GM12878 (cell line): ENCODE data around the gene FOXF1. TPM values are rescaled to one million over a fixed set of nuclear protein-coding genes. Genes with fewer than 3 reads are reported as not detected.

Experiments used
- ATAC-seq: fragments of 200-7000 bp; cut with Tn5 transposase; 3 replicates; pipeline ENCODE4 v1.9.1; 2020; ENCODE audit warnings: mild to moderate bottlenecking, moderate library complexity
- BruUV-seq: library from RNA; stranded (reverse); fragments of 400-500 nt; replicated peaks from 2 replicates; lab custom pipeline; 2021; lab: Mats Ljungman, UMichigan
- CTCF ChIA-PET: fragments of 300-600 bp; sonication (Branson Sonifier 250); formaldehyde crosslinking; extraction: SDS; loops from one replicate; lab custom pipeline; 2021; ENCODE audit warnings: inconsistent platforms; lab: Yijun Ruan, JAX
- POLR2A ChIA-PET: fragments of 350-600 bp; formaldehyde crosslinking; extraction: SDS; loops from one replicate; lab custom pipeline; 2021; ENCODE audit warnings: inconsistent platforms; lab: Charles Lee
- RAD21 ChIA-PET: fragments of 300-600 bp; sonication (Branson Sonifier 250); formaldehyde crosslinking; loops from one replicate; lab custom pipeline; 2023; ENCODE audit warnings: antibody characterized with exemption; ENCODE audit not compliant: unreplicated experiment; lab: Charles Lee
- SMC1A ChIA-PET: fragments of 300-600 bp; sonication (Branson Sonifier 250); formaldehyde crosslinking; loops from one replicate; lab custom pipeline; 2023; ENCODE audit not compliant: unreplicated experiment, uncharacterized antibody; lab: Charles Lee
- DNase-seq: peaks from one replicate; pipeline ENCODE4 v3.0.0-alpha.2; 2011; ENCODE audit warnings: low read depth, low spot score
- FAIRE-seq: peaks from 3 replicates; lab custom pipeline; 2011; peaks lifted over from hg19 to GRCh38; lab: Jason Lieb, UNC
- H2AFZ ChIP-seq: 2 replicates; pipeline ENCODE4 v1.6.0; 2011; ENCODE audit warnings: low read depth, low read length, control low read depth; ENCODE audit not compliant: control insufficient read depth
- H3K27ac ChIP-seq: 2 replicates; pipeline ENCODE4 v1.5.1; 2011; ENCODE audit warnings: control low read depth; ENCODE audit not compliant: control insufficient read depth, insufficient read depth
- H3K27me3 ChIP-seq, 2 experiments: replicated peaks in 1 of 2; 2 replicates each; pipeline versions ENCODE4 v1.6.0 to v1.6.1; 2011; ENCODE audit warnings: low read length in 1 of 2; ENCODE audit not compliant: control insufficient read depth in 2 of 2, insufficient read depth in 2 of 2
- H3K36me3 ChIP-seq, 2 experiments: 2 replicates each; pipeline ENCODE4 v1.5.1; 2011; ENCODE audit warnings: low read length in 1 of 2; ENCODE audit not compliant: control insufficient read depth in 2 of 2, insufficient read depth in 2 of 2
- H3K4me1 ChIP-seq: 2 replicates; pipeline ENCODE4 v1.6.1; 2011; ENCODE audit warnings: mild to moderate bottlenecking, low read length, moderate library complexity, mixed read lengths; ENCODE audit not compliant: control insufficient read depth, insufficient read depth
- H3K4me2 ChIP-seq: 2 replicates; pipeline ENCODE4 v1.6.0; 2011; ENCODE audit warnings: control low read depth; ENCODE audit not compliant: control insufficient read depth, insufficient read depth
- H3K4me3 ChIP-seq: fragments of 200-600 bp; sonication (generic); 2 replicates; pipeline ENCODE4 v1.5.1; 2016
- H3K79me2 ChIP-seq: 2 replicates; pipeline ENCODE4 v1.6.0; 2011; ENCODE audit warnings: low read length; ENCODE audit not compliant: control insufficient read depth, insufficient read depth
- H3K9ac ChIP-seq: 2 replicates; pipeline ENCODE4 v1.8.0; 2011; ENCODE audit warnings: low read length, control low read depth, mixed read lengths; ENCODE audit not compliant: control insufficient read depth, insufficient read depth
- H3K9me3 ChIP-seq: replicated peaks from 3 replicates; pipeline ENCODE4 v1.5.1; 2011; ENCODE audit warnings: mild to moderate bottlenecking, low read length; ENCODE audit not compliant: control insufficient read depth, insufficient read depth
- H4K20me1 ChIP-seq: 2 replicates; pipeline ENCODE4 v1.6.0; 2011; ENCODE audit not compliant: control insufficient read depth, insufficient read depth
- CTCF ChIP-seq, 3 experiments: IDR thresholded peaks in 2 of 3; conservative IDR thresholded peaks in 1 of 3; 2 replicates each; pipeline ENCODE4 v1.5.1; 2011; ENCODE audit warnings: low read depth in 3 of 3, low read length in 3 of 3, mild to moderate bottlenecking in 3 of 3, control low read depth in 2 of 3, moderate library complexity in 2 of 3, inconsistent platforms in 1 of 3, mixed read lengths in 1 of 3; ENCODE audit not compliant: control insufficient read depth in 2 of 3, insufficient read depth in 1 of 3; ENCODE audit errors: extremely low read depth in 1 of 3
- E4F1 ChIP-seq: fragments of 450-650 bp; IDR thresholded peaks from 2 replicates; pipeline ENCODE4 v1.6.1; 2018; ENCODE audit warnings: borderline replicate concordance, mild to moderate bottlenecking; ENCODE audit not compliant: partially characterized antibody
- EP300 ChIP-seq, 2 experiments: fragments of 150-350 bp in 1 of 2; IDR thresholded peaks; 2 replicates each; pipeline ENCODE4 v1.6.1; 2011 to 2012; ENCODE audit warnings: low read depth in 2 of 2, low read length in 2 of 2, borderline replicate concordance in 1 of 2, improper control_type of control experiment in 1 of 2, inconsistent platforms in 1 of 2; ENCODE audit not compliant: control insufficient read depth in 1 of 2
- EZH2 ChIP-seq: IDR thresholded peaks from 2 replicates; pipeline ENCODE4 v1.6.1; 2012; ENCODE audit warnings: low read depth, mild to moderate bottlenecking, control low read depth, inconsistent platforms, low read length, borderline replicate concordance; ENCODE audit not compliant: control insufficient read depth
- HDAC2 ChIP-seq: fragments of 200-600 bp; sonication (generic); IDR thresholded peaks from 2 replicates; pipeline ENCODE4 v1.6.1; 2017
- IKZF2 ChIP-seq, 2 experiments: fragments of 450-650 bp; IDR thresholded peaks; 2 replicates each; pipeline ENCODE4 v1.6.1; 2017; ENCODE audit warnings: mild to moderate bottlenecking in 2 of 2, moderate library complexity in 2 of 2
- JUND ChIP-seq: IDR thresholded peaks from 2 replicates; pipeline ENCODE4 v1.6.1; 2012; ENCODE audit warnings: low read depth, mild to moderate bottlenecking, low read length, improper control_type of control experiment, moderate library complexity
- MYB ChIP-seq: fragments of 150-350 bp; IDR thresholded peaks from 2 replicates; pipeline ENCODE4 v1.6.1; 2014; ENCODE audit warnings: mild to moderate bottlenecking, low read depth, low read length, borderline replicate concordance
- NFYB ChIP-seq: IDR thresholded peaks from 2 replicates; pipeline ENCODE4 v1.6.1; 2011; ENCODE audit warnings: low read depth, mild to moderate bottlenecking, low read length, improper control_type of control experiment, moderate library complexity; ENCODE audit not compliant: insufficient read depth
- RELA ChIP-seq: fragments of 450-650 bp; IDR thresholded peaks from 2 replicates; pipeline ENCODE4 v1.8.0; 2014; ENCODE audit warnings: borderline replicate concordance; ENCODE audit not compliant: partially characterized antibody
- SP1 ChIP-seq: IDR thresholded peaks from one replicate; pipeline ENCODE4 v1.6.1; 2011; ENCODE audit warnings: low read depth, low read length
- SREBF2 ChIP-seq: IDR thresholded peaks from 2 replicates; pipeline ENCODE4 v1.6.1; 2012; ENCODE audit warnings: mild to moderate bottlenecking, low read length
- ZBTB4 ChIP-seq: fragments of 450-650 bp; formaldehyde crosslinking; IDR thresholded peaks from 2 replicates; pipeline ENCODE4 v1.4.0; 2022; ENCODE audit warnings: mild to moderate bottlenecking, moderate library complexity
- ZNF217 ChIP-seq: fragments of 450-650 bp; IDR thresholded peaks from 2 replicates; pipeline ENCODE4 v1.6.1; 2017; ENCODE audit warnings: antibody characterized with exemption, mild to moderate bottlenecking
- WGBS: methylation state at CpG from one replicate; pipeline ENCODE4 v1.1.6; 2016; ENCODE audit warnings: low lambda C conversion rate; ENCODE audit not compliant: insufficient replicate concordance, insufficient coverage; ENCODE audit errors: missing lambda C conversion rate; 5-methylcytosine and 5-hydroxymethylcytosine counted together
- in situ Hi-C: fragments of 300-500 bp; cut with MboI; formaldehyde crosslinking; loops from 9 replicates; pipeline ENCODE4 v1.14.3; 2018; ENCODE audit warnings: mixed read lengths
- intact Hi-C: fragments of 100-400 bp; cut with micrococcal nuclease; formaldehyde crosslinking; loops from one replicate; pipeline ENCODE4 v1.14.2; 2022; ENCODE audit not compliant: unreplicated experiment
- polyA plus RNA-seq, 11 experiments: library from polyadenylated mRNA; depleted of rRNA in 4 of 11; unstranded in 6 of 11; stranded (reverse) in 5 of 11; fragments of >200 nt; fragmentation: Nextera tagmentation in 4 of 11; fragmentation: Illumina TruSeq in 1 of 11; extraction: Ambion mirVana in 4 of 11; extraction: Trizol in 1 of 11; gene quantifications; 1 replicate in 1 of 11; 2 replicates in 10 of 11; pipeline versions ENCODE4 v1.2.1 to v1.2.3, GENCODE V29; 2011 to 2016; ENCODE audit warnings: inconsistent platforms in 2 of 11, missing spikeins in 2 of 11, low read depth in 1 of 11
- total RNA-seq, 4 experiments: library from RNA; depleted of rRNA in 3 of 4; stranded (reverse); fragments of >200 nt in 3 of 4; fragmentation: Illumina TruSeq in 1 of 4; extraction: Trizol in 1 of 4; gene quantifications; 2 replicates each; pipeline versions ENCODE4 v1.2.1 to v1.2.3, GENCODE V29; 2013 to 2021

Gene FOXF1
- total and polyA plus RNA-seq, 10 of the 15 experiments (the other 5 are each of a cell fraction or from before 2014, with no cell fraction given) = 0.01 TPM; not detected in 9

DNA sequence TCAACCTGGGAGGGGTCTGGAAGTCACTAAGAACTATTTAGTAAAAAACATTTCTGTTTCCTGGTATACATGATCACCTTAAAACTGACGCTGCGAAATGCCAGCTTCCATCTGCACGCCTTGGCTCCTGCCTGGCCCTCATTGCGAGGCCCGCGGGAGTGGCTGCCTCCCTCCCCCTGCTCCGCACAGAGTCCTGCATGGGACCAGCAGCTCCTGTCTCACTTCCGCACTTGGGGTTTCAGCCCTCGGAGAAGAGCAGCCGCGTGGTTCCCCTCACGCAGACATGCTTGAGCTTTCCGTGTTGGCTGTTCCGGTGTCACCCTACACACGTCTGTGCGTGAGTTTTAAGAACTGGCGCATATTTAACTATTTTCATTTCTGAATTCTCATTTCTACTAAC is 26.3 kb downstream of the FOXF1 start:
- CTCF ChIA-PET = no interaction called here
- H4K20me1 ChIP-seq = no peaks in the 10 kb centered on the region; the same call in 1 of the 2 replicates
- H3K27me3 ChIP-seq = no peaks in the 10 kb centered on the region
- H3K4me2 ChIP-seq = no peak overlapping the region
- H3K9ac ChIP-seq = no peak overlapping the region
- H3K79me2 ChIP-seq = no peaks in the 10 kb centered on the region
- FAIRE-seq (no peak), ATAC-seq (no peak), DNase-seq (no peak)
- H3K36me3 ChIP-seq = peaks cover 3 to 15% of the 10 kb centered on the region in 2 experiments
- H3K4me3 ChIP-seq = no peak overlapping the region
- no peaks in the 10 kb centered on the region for H3K4me1 ChIP-seq
- TF ChIP-seq CTCF (IDR thresholded peaks at IDR 0.05 in 2 of 3, conservative IDR thresholded peaks at IDR 0.05 in 1 of 3; ENCODE audit: control insufficient read depth in 2 of 3, extremely low read depth in 1 of 3, insufficient read depth in 1 of 3, low read depth in 3 of 3, low read length in 3 of 3) (no peak), E4F1 (no peak), SP1 (no peak), NFYB (no peak), HDAC2 (no peak), EZH2 (no peak), JUND (no peak), IKZF2 (IDR thresholded peaks at IDR 0.05) (no peak), SREBF2 (no peak), ZBTB4 (CRISPR knock-in tag) (no peak), EP300 (IDR thresholded peaks at IDR 0.05; ENCODE audit: borderline replicate concordance in 1 of 2, control insufficient read depth in 1 of 2, low read depth in 2 of 2, low read length in 2 of 2) (no peak), ZNF217 (no peak), MYB (no peak), RELA (no peak)
- in situ Hi-C loops (no loop called here), intact Hi-C loops (no loop called here)
- POLR2A ChIA-PET = interaction anchor here (0.6 kb wide), 1 partner anchor 33 kb away, joined by 6 read pairs; no protein-coding TSS in a partner anchor
- WGBS = 98% methylated on average over 17 of the region's 17 CpGs
- SMC1A ChIA-PET = no interaction called here
- H3K9me3 ChIP-seq = no peaks in the 10 kb centered on the region
- H3K27ac ChIP-seq = no peak overlapping the region
- RAD21 ChIA-PET = no interaction called here
- H2AFZ ChIP-seq = no peak overlapping the region
- BruUV-seq = no TSS peak
